Lower lobe of right lung (tissue), 2 donors: ENCODE measurements around the gene CORIN. TPM values are rescaled to one million over a fixed set of nuclear protein-coding genes. Genes with fewer than 3 reads are reported as not detected.

Experiments
- ATAC-seq, 2 donors: fragments of 200-7000 bp; cut with Tn5 transposase; one replicate each; pipeline ENCODE4 v1.9.1; 2020 to 2022; ENCODE audit warnings: mild to moderate bottlenecking in 2 of 2, moderate library complexity in 2 of 2
- DNase-seq: peaks from one replicate; pipeline ENCODE4 v3.0.0-alpha.2; 2020
- H3K27ac ChIP-seq: fragments of 200-600 bp; one replicate; pipeline ENCODE4 v1.8.0; 2022
- H3K27me3 ChIP-seq: fragments of 200-600 bp; one replicate; pipeline ENCODE4 v1.8.0; 2022; ENCODE audit warnings: low read depth
- H3K36me3 ChIP-seq: fragments of 200-600 bp; one replicate; pipeline ENCODE4 v1.8.0; 2022; ENCODE audit warnings: mild to moderate bottlenecking
- H3K4me1 ChIP-seq: fragments of 200-600 bp; one replicate; pipeline ENCODE4 v1.8.0; 2022
- H3K4me3 ChIP-seq: fragments of 200-600 bp; one replicate; pipeline ENCODE4 v1.8.0; 2022; ENCODE audit warnings: mild to moderate bottlenecking
- H3K9me3 ChIP-seq: fragments of 200-600 bp; one replicate; pipeline ENCODE4 v1.8.0; 2022
- intact Hi-C: fragments of 100-400 bp; cut with DNase I; formaldehyde crosslinking; loops from one replicate; pipeline ENCODE4 v1.11.0; 2022
- total RNA-seq: library from RNA; stranded (reverse); fragmentation: NEBNext Ultra II Directional; extraction: Animal tissue kit (Norgen Biotek cat#: 25700); gene quantifications from one replicate; pipeline ENCODE4 v1.2.1, GENCODE V29; 2021
- TF ChIP-seq, protein P1 (sequence below): fragments of 200-600 bp; IDR thresholded peaks from one replicate; pipeline ENCODE4 v1.8.0; 2022; ENCODE audit warnings: antibody characterized with exemption, mild to moderate bottlenecking
- donor health status: DM: no; HTN: yes; CAD: no; lungs with severe emphysema.

Gene CORIN
- total RNA-seq, 1 donor from 2014 or later, result 3.9 TPM

GRCh38 chr4:47835494-47835893 is 2.4 kb downstream of the CORIN start:
- DNase-seq (no peak), ATAC-seq (no peak)
- Histone ChIP-seq H3K36me3 (no peaks in the 10 kb centered on the region), H3K4me1 (peaks cover 30% of the 10 kb centered on the region), H3K9me3 (no peaks in the 10 kb centered on the region), H3K27me3 (peaks cover 5% of the 10 kb centered on the region), H3K4me3 (no peak overlapping the region), H3K27ac (no peak overlapping the region)
- intact Hi-C loops, result loop anchor here (10.0 kb wide), 1 partner anchor 151 kb away; no protein-coding TSS in a partner anchor
- TF ChIP-seq, protein P1, sequence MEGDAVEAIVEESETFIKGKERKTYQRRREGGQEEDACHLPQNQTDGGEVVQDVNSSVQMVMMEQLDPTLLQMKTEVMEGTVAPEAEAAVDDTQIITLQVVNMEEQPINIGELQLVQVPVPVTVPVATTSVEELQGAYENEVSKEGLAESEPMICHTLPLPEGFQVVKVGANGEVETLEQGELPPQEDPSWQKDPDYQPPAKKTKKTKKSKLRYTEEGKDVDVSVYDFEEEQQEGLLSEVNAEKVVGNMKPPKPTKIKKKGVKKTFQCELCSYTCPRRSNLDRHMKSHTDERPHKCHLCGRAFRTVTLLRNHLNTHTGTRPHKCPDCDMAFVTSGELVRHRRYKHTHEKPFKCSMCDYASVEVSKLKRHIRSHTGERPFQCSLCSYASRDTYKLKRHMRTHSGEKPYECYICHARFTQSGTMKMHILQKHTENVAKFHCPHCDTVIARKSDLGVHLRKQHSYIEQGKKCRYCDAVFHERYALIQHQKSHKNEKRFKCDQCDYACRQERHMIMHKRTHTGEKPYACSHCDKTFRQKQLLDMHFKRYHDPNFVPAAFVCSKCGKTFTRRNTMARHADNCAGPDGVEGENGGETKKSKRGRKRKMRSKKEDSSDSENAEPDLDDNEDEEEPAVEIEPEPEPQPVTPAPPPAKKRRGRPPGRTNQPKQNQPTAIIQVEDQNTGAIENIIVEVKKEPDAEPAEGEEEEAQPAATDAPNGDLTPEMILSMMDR, result no peak

GRCh38 chr4:47831026-47831679 is 6.7 kb downstream of the CORIN start:
- Histone ChIP-seq H3K4me3 (no peak overlapping the region), H3K4me1 (peaks cover 8% of the 10 kb centered on the region), H3K36me3 (no peaks in the 10 kb centered on the region), H3K27ac (no peak overlapping the region), H3K27me3 (no peaks in the 10 kb centered on the region), H3K9me3 (no peaks in the 10 kb centered on the region)
- intact Hi-C loops, result loop anchor here (10.0 kb wide), 1 partner anchor 146 kb away; no protein-coding TSS in a partner anchor
- peak in 1 of 2 donors; percentile 9 for ATAC-seq
- TF ChIP-seq, protein P1, result no peak
- DNase-seq, result no peak

DNA sequence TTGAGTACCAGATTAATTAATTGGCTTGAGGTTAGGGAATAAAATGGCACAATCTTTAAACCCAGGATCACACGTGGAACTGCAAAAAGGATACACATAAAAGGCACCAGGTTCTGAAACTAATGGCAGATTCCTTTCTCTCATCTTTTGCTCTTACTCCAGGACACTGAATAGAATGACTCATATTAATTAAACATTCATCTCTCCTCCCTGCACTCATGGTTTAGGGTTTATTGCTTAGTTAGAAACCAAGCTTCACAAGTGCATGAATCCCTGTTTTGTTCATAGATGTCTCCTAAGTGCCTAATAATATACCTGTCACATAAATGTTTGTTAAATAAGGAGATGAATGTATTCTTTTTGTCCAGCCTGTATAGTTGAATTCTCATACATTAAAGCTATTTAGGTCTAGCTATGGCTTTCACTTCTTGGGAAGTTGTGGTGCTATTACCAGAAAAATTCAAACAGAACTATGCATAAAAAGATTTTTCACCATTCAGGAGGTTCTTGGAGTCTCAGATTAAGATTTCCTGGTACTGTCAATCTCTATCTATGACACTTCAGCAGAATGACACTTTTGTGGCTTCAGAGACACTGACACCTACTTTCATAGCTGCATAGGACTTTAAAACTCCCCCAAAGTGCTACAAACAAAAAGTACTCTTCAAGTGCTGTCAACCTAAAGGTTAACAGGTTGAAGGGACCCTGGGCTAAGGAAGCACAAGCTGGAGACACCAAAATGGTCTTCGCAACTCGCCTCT is 7.4 kb downstream of the CORIN start:
- Histone ChIP-seq H3K36me3 (no peaks in the 10 kb centered on the region), H3K4me3 (no peak overlapping the region), H3K27ac (no peak overlapping the region), H3K4me1 (peaks cover under 1% of the 10 kb centered on the region), H3K27me3 (no peaks in the 10 kb centered on the region), H3K9me3 (no peaks in the 10 kb centered on the region)
- no peak for DNase-seq
- intact Hi-C loops, result loop anchor here (10.0 kb wide), 1 partner anchor 146 kb away; no protein-coding TSS in a partner anchor
- no peak for ATAC-seq
- TF ChIP-seq, protein P1, result no peak

DNA sequence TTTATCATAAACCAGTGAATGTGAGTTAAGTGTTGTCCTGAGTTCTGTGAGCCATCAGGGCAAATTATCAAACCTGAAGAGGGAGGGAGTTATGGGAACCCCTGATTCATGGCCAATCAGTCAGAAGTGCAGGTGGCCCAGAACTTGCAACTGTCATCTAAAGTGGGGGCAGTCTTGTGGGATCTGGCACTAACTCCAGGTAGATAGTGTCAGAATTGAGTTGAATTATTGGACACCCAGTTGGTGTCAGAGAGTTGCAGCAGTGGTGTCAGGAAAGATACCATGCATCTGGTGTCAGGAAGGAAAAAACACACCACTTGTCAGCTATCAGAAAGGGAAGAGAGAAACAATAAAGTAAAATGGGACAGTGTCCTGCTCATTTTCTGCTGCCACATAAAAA is 8.4 kb downstream of the CORIN start:
- Histone ChIP-seq H3K27me3 (no peaks in the 10 kb centered on the region), H3K36me3 (no peaks in the 10 kb centered on the region), H3K27ac (no peak overlapping the region), H3K4me1 (no peaks in the 10 kb centered on the region), H3K9me3 (no peaks in the 10 kb centered on the region), H3K4me3 (no peak overlapping the region)
- ATAC-seq (no peak), DNase-seq (no peak)
- TF ChIP-seq, protein P1, result no peak
- intact Hi-C loops, result no loop called here

DNA sequence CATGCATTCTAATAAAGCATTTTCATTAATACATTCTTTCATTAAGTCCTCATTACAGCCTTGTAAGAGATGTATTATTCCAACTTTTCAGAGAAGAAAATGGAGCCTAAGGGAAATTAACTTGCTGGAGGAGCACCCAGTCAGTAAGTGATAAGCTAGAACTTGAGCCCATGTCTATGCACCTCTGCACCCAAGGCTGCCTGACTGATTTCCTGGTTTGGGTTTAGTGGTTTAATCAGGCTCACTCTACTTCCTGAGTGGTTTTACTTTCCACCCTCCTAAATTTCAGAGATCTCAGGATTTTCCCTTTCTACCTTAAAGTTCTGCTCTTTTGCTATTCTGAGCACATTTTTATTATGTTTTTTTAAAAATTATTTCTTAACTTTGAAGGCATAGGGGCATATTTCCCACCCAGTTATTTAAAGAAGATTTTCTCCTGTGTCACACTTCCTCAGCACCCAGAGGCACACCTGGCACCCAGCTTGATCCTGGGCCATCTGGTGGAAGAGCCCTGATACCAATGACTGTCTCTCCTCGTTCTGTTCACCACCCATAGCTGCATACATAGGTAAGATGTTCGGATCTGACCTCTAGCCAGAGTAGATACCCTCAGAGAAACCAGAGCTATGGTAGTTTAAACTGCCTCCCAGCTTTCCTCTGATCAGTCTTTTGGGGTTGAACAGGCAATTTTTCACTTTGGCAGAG is 10.4 kb downstream of the CORIN start:
- no peak for ATAC-seq
- no peaks in the 10 kb centered on the region for H3K4me1 ChIP-seq
- no peak overlapping the region for H3K27ac ChIP-seq
- H3K27me3 ChIP-seq, result no peaks in the 10 kb centered on the region
- H3K4me3 ChIP-seq, result no peak overlapping the region
- H3K36me3 ChIP-seq, result no peaks in the 10 kb centered on the region
- intact Hi-C loops, result no loop called here
- TF ChIP-seq, protein P1, result no peak
- DNase-seq, result no peak
- H3K9me3 ChIP-seq, result no peaks in the 10 kb centered on the region
